GM23338 (cell line): ENCODE measurements around the gene XKR8. TPM values are rescaled to one million over a fixed set of nuclear protein-coding genes. Genes with fewer than 3 reads are reported as not detected.

ENCODE experiments used
- ATAC-seq: fragments of 200-7000 bp; cut with Tn5 transposase; 3 replicates; pipeline ENCODE4 v1.9.1; 2020
- DNase-seq: peaks from one replicate; pipeline ENCODE4 v3.0.0-alpha.2; 2015; ENCODE audit warnings: low spot score
- H2AFZ ChIP-seq: fragments of 200-600 bp; sonication (generic); 2 replicates; pipeline ENCODE4 v1.8.0; 2016; ENCODE audit warnings: antibody characterized with exemption, mild to moderate bottlenecking, moderate library complexity
- H3F3A ChIP-seq: fragments of 200-600 bp; sonication (generic); replicated peaks from 2 replicates; pipeline ENCODE4 v1.8.0; 2017; ENCODE audit warnings: antibody characterized with exemption, mixed run types, low read depth
- H3K27ac ChIP-seq: fragments of 200-600 bp; sonication (generic); 2 replicates; pipeline ENCODE4 v1.6.1; 2016; ENCODE audit warnings: low read depth
- H3K27me3 ChIP-seq: fragments of 200-600 bp; sonication (generic); 2 replicates; pipeline ENCODE4 v1.8.0; 2016; ENCODE audit warnings: mild to moderate bottlenecking, mixed run types, moderate library complexity; ENCODE audit not compliant: insufficient read depth
- H3K36me3 ChIP-seq: fragments of 200-600 bp; sonication (generic); 2 replicates; pipeline ENCODE4 v1.8.0; 2016; ENCODE audit warnings: mild to moderate bottlenecking; ENCODE audit not compliant: insufficient read depth
- H3K4me1 ChIP-seq: fragments of 200-600 bp; sonication (generic); 2 replicates; pipeline ENCODE4 v1.8.0; 2016; ENCODE audit warnings: mild to moderate bottlenecking, moderate library complexity; ENCODE audit not compliant: insufficient read depth
- H3K4me2 ChIP-seq: fragments of 200-600 bp; sonication (generic); 2 replicates; pipeline ENCODE4 v1.7.1; 2017; ENCODE audit warnings: mixed run types
- H3K4me3 ChIP-seq: fragments of 200-600 bp; sonication (generic); 2 replicates; pipeline ENCODE4 v1.6.1; 2016; ENCODE audit warnings: mixed run types
- H3K79me2 ChIP-seq: fragments of 200-600 bp; sonication (generic); replicated peaks from 2 replicates; pipeline ENCODE4 v1.8.0; 2017; ENCODE audit warnings: mild to moderate bottlenecking; ENCODE audit not compliant: insufficient read depth
- H3K9me2 ChIP-seq: fragments of 200-600 bp; sonication (generic); 2 replicates; pipeline ENCODE4 v1.8.0; 2017; ENCODE audit not compliant: insufficient read depth
- H4K20me1 ChIP-seq: fragments of 200-600 bp; sonication (generic); replicated peaks from 2 replicates; pipeline ENCODE4 v1.8.0; 2017; ENCODE audit warnings: mild to moderate bottlenecking; ENCODE audit not compliant: insufficient read depth
- H3K27ac Mint-ChIP-seq: 2 replicates; pipeline ENCODE4 v1.8.0; 2020; ENCODE audit warnings: inconsistent platforms, mild to moderate bottlenecking, moderate library complexity, mixed read lengths
- H3K27me3 Mint-ChIP-seq: 3 replicates; pipeline ENCODE4 v1.8.0; 2022; ENCODE audit warnings: low read depth, mild to moderate bottlenecking, moderate library complexity, mixed read lengths, inconsistent platforms; ENCODE audit not compliant: insufficient read depth, poor library complexity
- H3K36me3 Mint-ChIP-seq: 3 replicates; pipeline ENCODE4 v1.8.0; 2021; ENCODE audit warnings: low read depth, mild to moderate bottlenecking, inconsistent platforms, moderate library complexity, mixed read lengths
- H3K4me1 Mint-ChIP-seq: 3 replicates; pipeline ENCODE4 v1.8.0; 2020; ENCODE audit warnings: mild to moderate bottlenecking, inconsistent platforms, mixed read lengths
- H3K4me3 Mint-ChIP-seq: 3 replicates; pipeline ENCODE4 v1.8.0; 2021; ENCODE audit warnings: moderate library complexity, mild to moderate bottlenecking, inconsistent platforms, mixed read lengths
- H3K9me3 Mint-ChIP-seq: 3 replicates; pipeline ENCODE4 v1.8.0; 2020; ENCODE audit warnings: moderate library complexity, mild to moderate bottlenecking, inconsistent platforms, mixed read lengths
- CREB1 ChIP-seq: fragments of 250-450 bp; sonication (Bioruptor Pico); IDR thresholded peaks from 2 replicates; pipeline ENCODE4 v1.5.0; 2020; ENCODE audit warnings: low read depth, mild to moderate bottlenecking, moderate library complexity
- ETS1 ChIP-seq: IDR thresholded peaks from 2 replicates; pipeline ENCODE4 v1.6.1; 2016; ENCODE audit warnings: antibody characterized with exemption
- EZH2phosphoT487 ChIP-seq: fragments of 200-600 bp; sonication (generic); IDR thresholded peaks from one replicate; pipeline ENCODE4 v1.8.1; 2018; ENCODE audit warnings: antibody characterized with exemption; ENCODE audit not compliant: unreplicated experiment
- JUNB ChIP-seq: IDR thresholded peaks from one replicate; pipeline ENCODE4 v1.6.1; 2016; ENCODE audit warnings: antibody characterized with exemption; ENCODE audit not compliant: unreplicated experiment
- NANOG ChIP-seq: IDR thresholded peaks from 2 replicates; pipeline ENCODE4 v1.6.1; 2016; ENCODE audit warnings: antibody characterized with exemption, borderline replicate concordance
- POLR2AphosphoS5 ChIP-seq: IDR thresholded peaks from 2 replicates; pipeline ENCODE4 v1.6.1; 2016; ENCODE audit warnings: antibody characterized with exemption, low read depth
- ZNF114 ChIP-seq: fragments of 250-450 bp; sonication (Bioruptor Pico); IDR thresholded peaks from 2 replicates; pipeline ENCODE4 v1.5.0; 2020; ENCODE audit warnings: mild to moderate bottlenecking, moderate library complexity
- ZNF331 ChIP-seq: fragments of 250-450 bp; sonication (Bioruptor Pico); IDR thresholded peaks from 2 replicates; pipeline ENCODE4 v1.5.0; 2020; ENCODE audit warnings: low read depth, mild to moderate bottlenecking, moderate library complexity
- ZNF462 ChIP-seq: fragments of 250-450 bp; sonication (Bioruptor Pico); IDR thresholded peaks from 2 replicates; pipeline ENCODE4 v1.5.0; 2020; ENCODE audit warnings: mild to moderate bottlenecking, moderate library complexity
- polyA plus RNA-seq: library from polyadenylated mRNA; unstranded; fragments of >200 nt; fragmentation: Nextera tagmentation; extraction: Ambion mirVana; gene quantifications from 2 replicates; pipeline ENCODE4 v1.2.1, GENCODE V29; 2016
- total RNA-seq: library from RNA; depleted of rRNA; stranded (reverse); fragments of >200 nt; shearing (Covaris generic); gene quantifications from 2 replicates; pipeline ENCODE4 v1.2.3, GENCODE V29; 2014

The XKR8 gene
- total and polyA plus RNA-seq, 2 experiments from 2014 or later: 8.2 to 13.1 TPM

- no peak for TF ChIP-seq ZNF462 (CRISPR knock-in tag)
These were observed 3.0 kb upstream of the XKR8 start (continued) for GRCh38 chr1:27956761-27957160.

GRCh38 chr1:27957655-27958054 lies 2.1 kb upstream of the XKR8 start:
- H2AFZ ChIP-seq: no peak overlapping the region
- peaks cover 13% of the 10 kb centered on the region for H3F3A ChIP-seq
- TF ChIP-seq ZNF462 (CRISPR knock-in tag) (no peak), ZNF114 (CRISPR knock-in tag) (no peak), ZNF331 (CRISPR knock-in tag) (no peak), EZH2phosphoT487 (no peak), POLR2AphosphoS5 (no peak), CREB1 (no peak), ETS1 (no peak), NANOG (no peak), JUNB (no peak)
- DNase-seq (no peak), ATAC-seq (no peak)
- H3K27ac Mint-ChIP-seq: no peak overlapping the region
- H3K79me2 ChIP-seq: peaks cover 6% of the 10 kb centered on the region; the same call in 1 of the 2 replicates
- no peaks in the 10 kb centered on the region for H3K27me3 ChIP-seq
- peaks cover 14% of the 10 kb centered on the region for H3K36me3 ChIP-seq
- H3K4me3 Mint-ChIP-seq: no peak overlapping the region
- peaks cover 15% of the 10 kb centered on the region for H3K4me1 Mint-ChIP-seq
- H3K9me3 Mint-ChIP-seq: no peaks in the 10 kb centered on the region
- H3K4me1 ChIP-seq: peaks cover 17% of the 10 kb centered on the region; the same call in 1 of the 2 replicates
- peaks cover 11% of the 10 kb centered on the region for H3K27me3 Mint-ChIP-seq
- no peak overlapping the region for H3K4me2 ChIP-seq
- no peak overlapping the region for H3K27ac ChIP-seq
- peaks cover 49% of the 10 kb centered on the region for H3K36me3 Mint-ChIP-seq
- no peaks in the 10 kb centered on the region for H3K9me2 ChIP-seq
- H3K4me3 ChIP-seq: no peak overlapping the region
- H4K20me1 ChIP-seq: no peaks in the 10 kb centered on the region; the same call in 1 of the 2 replicates
